ENCODE results near the gene ATRNL1. TPM values are rescaled to one million over a fixed set of nuclear protein-coding genes. Genes with fewer than 3 reads are reported as not detected.
A peak's percentile ranks its signal among the peaks of the same experiment; 100 is the strongest.

Gene ATRNL1
- total RNA-seq, 1 donor from 2014 or later, result 66.0 TPM

- Mint-ChIP-seq H3K27me3 (ENCODE audit: low read depth) (no peaks in the 10 kb centered on the region), H3K36me3 (ENCODE audit: low read depth) (no peaks in the 10 kb centered on the region), H3K9me3 (ENCODE audit: low read depth) (peaks cover 3% of the 10 kb centered on the region), H3K4me1 (ENCODE audit: low read depth) (peaks cover 35% of the 10 kb centered on the region), H3K27ac (ENCODE audit: unreplicated experiment) (peak overlapping the region; percentile 75), H3K4me3 (ENCODE audit: unreplicated experiment) (no peak overlapping the region)
- DNase-seq (ENCODE audit: low spot score), result no peak
- TF ChIP-seq CTCF (IDR thresholded peaks at IDR 0.05), result no peak
These were observed 844.0 kb downstream of the ATRNL1 start for GRCh38 chr10:115936926-115937767.

GRCh38 chr10:115937768-115938056 lies 844.5 kb downstream of the ATRNL1 start:
- H3K27me3 Mint-ChIP-seq (ENCODE audit: low read depth), result no peaks in the 10 kb centered on the region
- peaks cover 38% of the 10 kb centered on the region for H3K4me1 Mint-ChIP-seq (ENCODE audit: low read depth)
- H3K36me3 Mint-ChIP-seq (ENCODE audit: low read depth), result no peaks in the 10 kb centered on the region
- no peak for TF ChIP-seq CTCF (IDR thresholded peaks at IDR 0.05)
- H3K9me3 Mint-ChIP-seq (ENCODE audit: low read depth), result peaks cover 3% of the 10 kb centered on the region
- H3K4me3 Mint-ChIP-seq (ENCODE audit: unreplicated experiment), result no peak overlapping the region
- peak overlapping the region; percentile 75 for H3K27ac Mint-ChIP-seq (ENCODE audit: unreplicated experiment)
- no peak for DNase-seq (ENCODE audit: low spot score)

GRCh38 chr10:115939101-115939854 lies 846.1 kb downstream of the ATRNL1 start:
- H3K4me1 Mint-ChIP-seq (ENCODE audit: low read depth), result peaks cover 38% of the 10 kb centered on the region
- H3K36me3 Mint-ChIP-seq (ENCODE audit: low read depth), result no peaks in the 10 kb centered on the region
- no peaks in the 10 kb centered on the region for H3K27me3 Mint-ChIP-seq (ENCODE audit: low read depth)
- no peak for DNase-seq (ENCODE audit: low spot score)
- H3K4me3 Mint-ChIP-seq (ENCODE audit: unreplicated experiment), result no peak overlapping the region
- H3K9me3 Mint-ChIP-seq (ENCODE audit: low read depth), result peaks cover 3% of the 10 kb centered on the region
- TF ChIP-seq CTCF (IDR thresholded peaks at IDR 0.05), result no peak
- H3K27ac Mint-ChIP-seq (ENCODE audit: unreplicated experiment), result no peak overlapping the region

- Mint-ChIP-seq H3K4me1 (ENCODE audit: low read depth) (peaks cover 47% of the 10 kb centered on the region), H3K27ac (ENCODE audit: unreplicated experiment) (no peak overlapping the region), H3K36me3 (ENCODE audit: low read depth) (no peaks in the 10 kb centered on the region), H3K27me3 (ENCODE audit: low read depth) (no peaks in the 10 kb centered on the region), H3K9me3 (ENCODE audit: low read depth) (peaks cover 3% of the 10 kb centered on the region), H3K4me3 (ENCODE audit: unreplicated experiment) (no peak overlapping the region)
- DNase-seq (ENCODE audit: low spot score), result no peak
- TF ChIP-seq CTCF (IDR thresholded peaks at IDR 0.05), result no peak
These were observed 848.2 kb downstream of the ATRNL1 start for GRCh38 chr10:115941361-115941771.

GRCh38 chr10:115942101-115942500 lies 848.9 kb downstream of the ATRNL1 start:
- Mint-ChIP-seq H3K9me3 (ENCODE audit: low read depth) (peaks cover 3% of the 10 kb centered on the region), H3K4me1 (ENCODE audit: low read depth) (peaks cover 48% of the 10 kb centered on the region), H3K27ac (ENCODE audit: unreplicated experiment) (no peak overlapping the region), H3K36me3 (ENCODE audit: low read depth) (no peaks in the 10 kb centered on the region), H3K27me3 (ENCODE audit: low read depth) (no peaks in the 10 kb centered on the region), H3K4me3 (ENCODE audit: unreplicated experiment) (no peak overlapping the region)
- DNase-seq (ENCODE audit: low spot score), result no peak
- TF ChIP-seq CTCF (IDR thresholded peaks at IDR 0.05), result no peak
